Stimulated activated CD4-positive, alpha-beta T cell treated with anti-CD3 and anti-CD28 coated beads, Interleukin-4, amount 100 ng/mL, for 1 hour (primary cell): ENCODE data around the gene ZNF521.

Experiments
- DNase-seq: peaks from one replicate; pipeline ENCODE4 v3.0.0-alpha.2; 2020

The ZNF521 gene

GRCh38 chr18:25016181-25016580 lies 335.8 kb downstream of the ZNF521 start:
- no peak for DNase-seq
